ENCODE results near the gene PIK3CG. TPM values are rescaled to one million over a fixed set of nuclear protein-coding genes. Genes with fewer than 3 reads are reported as not detected.
"Not testable (repeated sequence)": the region's sequence is repeated elsewhere in the genome, so short reads cannot be mapped to it uniquely, and the experiment has no call there.

Gene PIK3CG
- total RNA-seq, 3 donors from 2014 or later (not counting 1 experiment from before 2014, with no cell fraction given) = 64.9 to 83.3 (median 78.2) TPM

GRCh38 chr7:106827626-106828025 lies 37.5 kb upstream of the PIK3CG start:
- H3K27me3 ChIP-seq (ENCODE audit: control insufficient read depth, insufficient read depth, low read length) = no peaks in the 10 kb centered on the region
- H3K27ac Mint-ChIP-seq = no peak overlapping the region
- H3K27me3 Mint-ChIP-seq (ENCODE audit: low read depth in 2 of 2) = no peaks in the 10 kb centered on the region
- H3K4me1 Mint-ChIP-seq = no peaks in the 10 kb centered on the region
- no peaks in the 10 kb centered on the region for H3K36me3 Mint-ChIP-seq
- intact Hi-C loops (cut with micrococcal nuclease) = no loop called here
- H3K9me3 Mint-ChIP-seq = peaks cover 0 to 2% of the 10 kb centered on the region in 2 donors
- no peak overlapping the region for H3K4me3 ChIP-seq (ENCODE audit: low read length)
- no peak overlapping the region for H3K27ac ChIP-seq (ENCODE audit: low read length)
- H3K9me3 ChIP-seq (ENCODE audit: control insufficient read depth, insufficient read depth, low read length) = peaks cover 4% of the 10 kb centered on the region
- H3K4me3 Mint-ChIP-seq = no peak overlapping the region
- ATAC-seq (no peak), DNase-seq (no peak)
- WGBS (ENCODE audit: insufficient coverage) = 73% methylated on average over 1 of the region's 2 CpGs
- no peak for TF ChIP-seq CTCF (IDR thresholded peaks at IDR 0.05)
- H3K36me3 ChIP-seq (ENCODE audit: control insufficient read depth, insufficient read depth, low read length) = no peaks in the 10 kb centered on the region
- no peaks in the 10 kb centered on the region for H3K4me1 ChIP-seq (ENCODE audit: control insufficient read depth, insufficient read depth, low read length)

DNA sequence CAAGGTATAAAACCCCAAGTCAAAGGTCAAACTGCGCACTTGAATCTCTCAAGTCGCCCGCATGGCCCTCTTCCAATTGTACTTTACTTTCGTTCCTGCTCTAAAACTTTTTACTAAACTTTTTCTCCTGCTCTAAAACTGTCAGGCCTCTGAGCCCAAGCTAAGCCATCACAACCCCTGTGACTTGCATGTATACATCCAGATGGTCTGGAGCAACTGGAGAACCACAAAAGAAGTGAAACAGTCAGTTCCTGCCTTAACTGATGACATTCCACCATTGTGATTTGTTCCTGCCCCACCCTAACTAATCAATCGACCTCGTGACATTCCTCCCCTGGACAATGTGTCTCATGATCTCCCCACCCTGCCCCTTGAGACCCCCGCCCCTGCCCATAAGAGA lies 35.6 kb upstream of the PIK3CG start:
- TF ChIP-seq CTCF (IDR thresholded peaks at IDR 0.05) = no peak
- intact Hi-C loops (cut with micrococcal nuclease) = no loop called here
- Mint-ChIP-seq H3K36me3 (no peaks in the 10 kb centered on the region), H3K4me1 (no peaks in the 10 kb centered on the region), H3K27me3 (ENCODE audit: low read depth in 2 of 2) (no peaks in the 10 kb centered on the region), H3K27ac (no peak overlapping the region), H3K4me3 (no peak overlapping the region), H3K9me3 (peaks cover 0 to 2% of the 10 kb centered on the region in 2 donors)
- Histone ChIP-seq H3K36me3 (ENCODE audit: control insufficient read depth, insufficient read depth, low read length) (no peaks in the 10 kb centered on the region), H3K4me1 (ENCODE audit: control insufficient read depth, insufficient read depth, low read length) (no peaks in the 10 kb centered on the region), H3K4me3 (ENCODE audit: low read length) (no peak overlapping the region), H3K9me3 (ENCODE audit: control insufficient read depth, insufficient read depth, low read length) (peaks cover 4% of the 10 kb centered on the region), H3K27ac (ENCODE audit: low read length) (no peak overlapping the region), H3K27me3 (ENCODE audit: control insufficient read depth, insufficient read depth, low read length) (no peaks in the 10 kb centered on the region)
- WGBS (ENCODE audit: insufficient coverage) = 94% methylated on average over 7 of the region's 7 CpGs
- ATAC-seq (no peak), DNase-seq (no peak)

- H3K27me3 Mint-ChIP-seq (ENCODE audit: low read depth in 2 of 2); H3K9me3 Mint-ChIP-seq; H3K27ac ChIP-seq (ENCODE audit: low read length); H3K4me1 Mint-ChIP-seq; H3K36me3 ChIP-seq (ENCODE audit: control insufficient read depth, insufficient read depth, low read length); H3K27ac Mint-ChIP-seq; ATAC-seq; H3K36me3 Mint-ChIP-seq; H3K4me1 ChIP-seq (ENCODE audit: control insufficient read depth, insufficient read depth, low read length); intact Hi-C loops (cut with micrococcal nuclease); H3K4me3 ChIP-seq (ENCODE audit: low read length); H3K4me3 Mint-ChIP-seq; H3K9me3 ChIP-seq (ENCODE audit: control insufficient read depth, insufficient read depth, low read length); DNase-seq; H3K27me3 ChIP-seq (ENCODE audit: control insufficient read depth, insufficient read depth, low read length): not testable (repeated sequence)
- WGBS (ENCODE audit: insufficient coverage) = 92% methylated on average over 9 of the region's 9 CpGs
These were observed 34.2 kb upstream of the PIK3CG start for GRCh38 chr7:106830896-106831295.

- no peaks in the 10 kb centered on the region for H3K36me3 Mint-ChIP-seq
- no peaks in the 10 kb centered on the region for H3K4me1 ChIP-seq (ENCODE audit: control insufficient read depth, insufficient read depth, low read length)
- no peak overlapping the region for H3K27ac Mint-ChIP-seq
- no peak for TF ChIP-seq CTCF (IDR thresholded peaks at IDR 0.05)
- H3K27me3 Mint-ChIP-seq (ENCODE audit: low read depth in 2 of 2) = no peaks in the 10 kb centered on the region
- no peak overlapping the region for H3K4me3 Mint-ChIP-seq
- no peaks in the 10 kb centered on the region for H3K9me3 Mint-ChIP-seq
- WGBS (ENCODE audit: insufficient coverage) = 91% methylated on average over 2 of the region's 2 CpGs
- no peak overlapping the region for H3K27ac ChIP-seq (ENCODE audit: low read length)
- H3K4me3 ChIP-seq (ENCODE audit: low read length) = no peak overlapping the region
- ATAC-seq (no peak), DNase-seq (no peak)
- intact Hi-C loops (cut with micrococcal nuclease) = no loop called here
- H3K9me3 ChIP-seq (ENCODE audit: control insufficient read depth, insufficient read depth, low read length) = peaks cover 3% of the 10 kb centered on the region
- H3K27me3 ChIP-seq (ENCODE audit: control insufficient read depth, insufficient read depth, low read length) = no peaks in the 10 kb centered on the region
- H3K36me3 ChIP-seq (ENCODE audit: control insufficient read depth, insufficient read depth, low read length) = no peaks in the 10 kb centered on the region
- H3K4me1 Mint-ChIP-seq = no peaks in the 10 kb centered on the region
These were observed 28.3 kb upstream of the PIK3CG start for GRCh38 chr7:106836816-106837215.
